ENCODE data around the gene OGFOD2. TPM values are rescaled to one million over a fixed set of nuclear protein-coding genes. Genes with fewer than 3 reads are reported as not detected.

OGFOD2 gene
- total and polyA plus RNA-seq, 9 of the 15 experiments (the other 6 are each of a cell fraction or from before 2014, with no cell fraction given): 1.4 to 111 (median 18.5) TPM

DNA sequence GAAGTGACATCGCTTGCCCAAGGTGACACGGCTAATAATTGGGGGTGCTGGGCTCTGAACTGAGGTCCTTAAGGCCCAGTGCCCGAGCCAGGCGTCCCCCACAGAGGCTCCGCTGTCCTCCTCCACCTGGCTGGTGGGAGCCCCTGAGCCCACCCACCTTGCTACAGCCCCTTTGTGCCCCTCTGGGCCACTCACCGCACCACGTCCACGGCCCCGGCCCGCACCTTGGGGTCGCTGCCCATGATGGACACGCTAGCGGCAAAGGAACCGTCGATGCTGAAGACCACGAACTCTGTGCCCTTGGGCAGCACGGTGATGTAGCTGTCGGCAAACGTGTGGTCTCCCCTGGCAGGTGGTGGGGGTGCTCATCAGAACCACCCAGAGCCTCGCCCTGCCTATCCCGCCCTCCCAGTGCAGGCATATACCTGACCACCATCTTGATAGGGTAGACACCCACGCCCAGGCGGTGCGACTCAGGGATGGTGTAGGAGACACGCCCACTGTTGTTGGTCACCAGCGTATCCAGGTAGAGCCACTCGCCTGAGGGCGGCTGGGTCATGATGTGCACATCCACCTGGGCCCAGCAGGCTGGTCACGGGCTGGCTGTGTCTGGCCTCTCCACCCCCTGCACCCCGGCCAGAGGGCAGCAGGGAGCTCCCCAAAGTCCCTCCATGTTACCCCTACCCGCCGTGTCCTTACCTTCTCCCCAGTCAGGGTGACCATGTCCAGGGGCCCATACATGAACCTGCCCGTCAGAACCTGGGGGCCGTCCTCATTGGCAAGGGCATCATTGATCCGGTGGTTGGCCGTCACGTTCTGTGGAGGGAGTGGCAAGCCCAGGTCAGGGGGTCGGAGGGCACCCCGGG lies 12.3 kb downstream of the OGFOD2 start:
- peaks cover 21% of the 10 kb centered on the region; the same call in 2 of the 3 replicates for H3K36me3 ChIP-seq (ENCODE audit: control insufficient read depth, insufficient read depth, low read length)
- DNase-seq (ENCODE audit: extremely low read depth in 1 of 4, low spot score in 3 of 4): peak in 2 of 4 experiments; percentile 55 to 62
- H3K4me1 ChIP-seq (replicated peaks in 1 of 2; ENCODE audit: control insufficient read depth in 2 of 2, insufficient read depth in 2 of 2, low read length in 2 of 2): peaks cover 16 to 90% of the 10 kb centered on the region in 2 experiments
- ATAC-seq: no peak
- no TSS peak for BruUV-seq (replicated peaks)
- H3K27me3 ChIP-seq (ENCODE audit: control insufficient read depth in 2 of 2, insufficient read depth in 2 of 2, low read length in 2 of 2): no peaks in the 10 kb centered on the region
- POLR2A ChIA-PET: interaction anchor here (1.0 to 1.1 kb wide), 2 partner anchors 8 to 10 kb away, joined by 3 read pairs; no protein-coding TSS in a partner anchor
- intact Hi-C loops (cut with micrococcal nuclease) (loop anchor here (10.0 kb wide), 1 partner anchor 157 kb away; no protein-coding TSS in a partner anchor), in situ Hi-C loops (cut with MboI) (no loop called here)
- H3K9me3 ChIP-seq (replicated peaks; ENCODE audit: control insufficient read depth, insufficient read depth, low read depth, low read length): no peaks in the 10 kb centered on the region
- no peak overlapping the region for H2AFZ ChIP-seq (ENCODE audit: low read depth, low read length)
- H3K4me3 ChIP-seq: no peak overlapping the region
- H3K79me2 ChIP-seq (ENCODE audit: control insufficient read depth, insufficient read depth, low read length): peaks cover 3% of the 10 kb centered on the region; the same call in 1 of the 3 replicates
- no peak overlapping the region for H3K4me2 ChIP-seq (ENCODE audit: insufficient read depth, low read length)
- no peak for FAIRE-seq
- no peaks in the 10 kb centered on the region for H3K9me1 ChIP-seq (ENCODE audit: control insufficient read depth, insufficient read depth, low read length)
- 0 out of 2 replicates have a peak, but pooled peaks cover 5% of the 10 kb centered on the region for H4K20me1 ChIP-seq (replicated peaks; ENCODE audit: control insufficient read depth, insufficient read depth, low read length)
- CTCF ChIA-PET (ENCODE audit: low intra/inter-chr PET ratio): no interaction called here
- WGBS (ENCODE audit: insufficient coverage, low coverage, missing lambda C conversion rate): 81% methylated on average over 34 of the region's 39 CpGs
- H3K9ac ChIP-seq (ENCODE audit: insufficient read depth in 1 of 2, low read depth in 2 of 2, low read length in 2 of 2): peak overlapping the region in 1 of 2 experiments; percentile 15; a peak in 1 of 4 replicates
- no peak overlapping the region for H3K27ac ChIP-seq (ENCODE audit: extremely low read depth, low read depth, low read length)
- TF ChIP-seq IFI16 (CRISPR knock-in tag; IDR thresholded peaks at IDR 0.05): no peak
- TF ChIP-seq ELF4 (CRISPR knock-in tag; IDR thresholded peaks at IDR 0.05): no peak
- TF ChIP-seq CAMTA2 (CRISPR knock-in tag; conservative IDR thresholded peaks at IDR 0.05): no peak
- no peak for TF ChIP-seq TBL1XR1 (IDR thresholded peaks at IDR 0.05; ENCODE audit: low read length in 2 of 2)
- no peak for TF ChIP-seq SMARCC2 (IDR thresholded peaks at IDR 0.05; ENCODE audit: low read depth)
- TF ChIP-seq JUND (IDR thresholded peaks at IDR 0.05; ENCODE audit: borderline replicate concordance, low read depth, low read length): no peak
- no peak for TF ChIP-seq JUND (tag; IDR thresholded peaks at IDR 0.05; ENCODE audit: borderline replicate concordance, low read depth, low read length)
- no peak for TF ChIP-seq PHF20 (IDR thresholded peaks at IDR 0.05; ENCODE audit: partially characterized antibody)
- no peak for TF ChIP-seq EWSR1 (IDR thresholded peaks at IDR 0.05; ENCODE audit: borderline replicate concordance, low read depth, partially characterized antibody)
- TF ChIP-seq, protein P1, sequence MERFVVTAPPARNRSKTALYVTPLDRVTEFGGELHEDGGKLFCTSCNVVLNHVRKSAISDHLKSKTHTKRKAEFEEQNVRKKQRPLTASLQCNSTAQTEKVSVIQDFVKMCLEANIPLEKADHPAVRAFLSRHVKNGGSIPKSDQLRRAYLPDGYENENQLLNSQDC (CRISPR knock-in tag; IDR thresholded peaks at IDR 0.05): no peak
- TF ChIP-seq, protein P2, sequence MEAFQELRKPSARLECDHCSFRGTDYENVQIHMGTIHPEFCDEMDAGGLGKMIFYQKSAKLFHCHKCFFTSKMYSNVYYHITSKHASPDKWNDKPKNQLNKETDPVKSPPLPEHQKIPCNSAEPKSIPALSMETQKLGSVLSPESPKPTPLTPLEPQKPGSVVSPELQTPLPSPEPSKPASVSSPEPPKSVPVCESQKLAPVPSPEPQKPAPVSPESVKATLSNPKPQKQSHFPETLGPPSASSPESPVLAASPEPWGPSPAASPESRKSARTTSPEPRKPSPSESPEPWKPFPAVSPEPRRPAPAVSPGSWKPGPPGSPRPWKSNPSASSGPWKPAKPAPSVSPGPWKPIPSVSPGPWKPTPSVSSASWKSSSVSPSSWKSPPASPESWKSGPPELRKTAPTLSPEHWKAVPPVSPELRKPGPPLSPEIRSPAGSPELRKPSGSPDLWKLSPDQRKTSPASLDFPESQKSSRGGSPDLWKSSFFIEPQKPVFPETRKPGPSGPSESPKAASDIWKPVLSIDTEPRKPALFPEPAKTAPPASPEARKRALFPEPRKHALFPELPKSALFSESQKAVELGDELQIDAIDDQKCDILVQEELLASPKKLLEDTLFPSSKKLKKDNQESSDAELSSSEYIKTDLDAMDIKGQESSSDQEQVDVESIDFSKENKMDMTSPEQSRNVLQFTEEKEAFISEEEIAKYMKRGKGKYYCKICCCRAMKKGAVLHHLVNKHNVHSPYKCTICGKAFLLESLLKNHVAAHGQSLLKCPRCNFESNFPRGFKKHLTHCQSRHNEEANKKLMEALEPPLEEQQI (IDR thresholded peaks at IDR 0.05): no peak
- TF ChIP-seq CTBP1 (IDR thresholded peaks at IDR 0.05; ENCODE audit: borderline replicate concordance): no peak
- TF ChIP-seq, protein P3, sequence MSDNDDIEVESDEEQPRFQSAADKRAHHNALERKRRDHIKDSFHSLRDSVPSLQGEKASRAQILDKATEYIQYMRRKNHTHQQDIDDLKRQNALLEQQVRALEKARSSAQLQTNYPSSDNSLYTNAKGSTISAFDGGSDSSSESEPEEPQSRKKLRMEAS (CRISPR knock-in tag; IDR thresholded peaks at IDR 0.05): no peak

All from K562 (cell line).